ENCODE measurements around the gene ANXA11.
A peak's percentile ranks its signal among the peaks of the same experiment; 100 is the strongest.
"Not testable (repeated sequence)": the region's sequence is repeated elsewhere in the genome, so short reads cannot be mapped to it uniquely, and the experiment has no call there.

ANXA11 gene

DNA sequence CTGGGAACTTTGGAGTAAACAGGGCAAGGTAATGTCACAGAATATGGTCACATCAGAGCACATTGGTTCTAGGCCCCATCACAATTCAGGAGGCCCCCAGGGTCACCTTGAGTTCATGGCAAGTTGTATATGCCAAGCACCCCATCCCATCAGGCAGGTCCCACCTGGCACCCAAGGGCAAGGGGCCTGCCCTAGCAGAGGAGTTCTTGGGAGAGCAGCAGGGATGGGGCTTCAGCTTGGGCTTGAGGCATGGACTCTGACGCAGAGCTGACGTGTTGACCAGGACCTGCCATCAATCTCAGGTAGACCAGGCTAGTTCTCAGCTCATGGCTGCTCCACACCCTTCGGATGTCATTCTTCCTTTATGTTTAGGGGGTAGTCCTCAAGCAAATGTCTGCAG, 51.9 kb downstream of the ANXA11 start:
- TF ChIP-seq, protein P1, sequence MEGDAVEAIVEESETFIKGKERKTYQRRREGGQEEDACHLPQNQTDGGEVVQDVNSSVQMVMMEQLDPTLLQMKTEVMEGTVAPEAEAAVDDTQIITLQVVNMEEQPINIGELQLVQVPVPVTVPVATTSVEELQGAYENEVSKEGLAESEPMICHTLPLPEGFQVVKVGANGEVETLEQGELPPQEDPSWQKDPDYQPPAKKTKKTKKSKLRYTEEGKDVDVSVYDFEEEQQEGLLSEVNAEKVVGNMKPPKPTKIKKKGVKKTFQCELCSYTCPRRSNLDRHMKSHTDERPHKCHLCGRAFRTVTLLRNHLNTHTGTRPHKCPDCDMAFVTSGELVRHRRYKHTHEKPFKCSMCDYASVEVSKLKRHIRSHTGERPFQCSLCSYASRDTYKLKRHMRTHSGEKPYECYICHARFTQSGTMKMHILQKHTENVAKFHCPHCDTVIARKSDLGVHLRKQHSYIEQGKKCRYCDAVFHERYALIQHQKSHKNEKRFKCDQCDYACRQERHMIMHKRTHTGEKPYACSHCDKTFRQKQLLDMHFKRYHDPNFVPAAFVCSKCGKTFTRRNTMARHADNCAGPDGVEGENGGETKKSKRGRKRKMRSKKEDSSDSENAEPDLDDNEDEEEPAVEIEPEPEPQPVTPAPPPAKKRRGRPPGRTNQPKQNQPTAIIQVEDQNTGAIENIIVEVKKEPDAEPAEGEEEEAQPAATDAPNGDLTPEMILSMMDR (IDR thresholded peaks at IDR 0.05; ENCODE audit: low read depth, low read length, missing control alignments): no peak

DNA sequence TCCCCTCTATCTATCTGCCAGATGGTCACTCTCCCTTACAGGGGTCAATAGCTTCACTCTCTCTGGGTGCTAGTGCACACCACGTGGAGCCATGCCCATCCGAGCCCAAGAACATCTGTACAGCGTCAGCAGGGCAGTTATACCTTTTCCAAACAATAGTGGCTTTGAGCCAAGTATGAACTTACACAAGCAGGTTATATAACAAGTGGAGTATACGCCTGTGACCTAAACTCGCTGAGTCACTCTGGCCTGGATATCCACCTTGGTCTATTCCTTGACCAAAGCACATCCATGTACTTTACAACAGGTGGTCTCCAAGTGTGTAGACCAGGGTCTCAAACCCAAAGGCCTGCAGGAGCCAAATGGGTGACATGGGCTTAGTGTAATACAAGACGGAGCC, 52.5 kb downstream of the ANXA11 start:
- TF ChIP-seq, protein P1 (IDR thresholded peaks at IDR 0.05; ENCODE audit: low read depth, low read length, missing control alignments): no peak
- Histone ChIP-seq H3K27me3 (replicated peaks) (no peaks in the 10 kb centered on the region), H3K4me3 (ENCODE audit: low read depth, low read length) (no peak overlapping the region), H3K36me3 (replicated peaks) (peaks cover 67% of the 10 kb centered on the region), H3K27ac (no peak overlapping the region)
- no peak for DNase-seq
- in situ Hi-C loops (cut with HindIII; ENCODE audit: low pct_ligation_motif_present, low sequenced_read_pairs): no loop called here

More for the DNA sequence above, 51.9 kb downstream of the ANXA11 start:
- DNase-seq: no peak
- peaks cover 71% of the 10 kb centered on the region for H3K36me3 ChIP-seq (replicated peaks)
- in situ Hi-C loops (cut with HindIII; ENCODE audit: low pct_ligation_motif_present, low sequenced_read_pairs): no loop called here
- no peak overlapping the region for H3K27ac ChIP-seq
- H3K27me3 ChIP-seq (replicated peaks): no peaks in the 10 kb centered on the region
- H3K4me3 ChIP-seq (ENCODE audit: low read depth, low read length): no peak overlapping the region

DNA sequence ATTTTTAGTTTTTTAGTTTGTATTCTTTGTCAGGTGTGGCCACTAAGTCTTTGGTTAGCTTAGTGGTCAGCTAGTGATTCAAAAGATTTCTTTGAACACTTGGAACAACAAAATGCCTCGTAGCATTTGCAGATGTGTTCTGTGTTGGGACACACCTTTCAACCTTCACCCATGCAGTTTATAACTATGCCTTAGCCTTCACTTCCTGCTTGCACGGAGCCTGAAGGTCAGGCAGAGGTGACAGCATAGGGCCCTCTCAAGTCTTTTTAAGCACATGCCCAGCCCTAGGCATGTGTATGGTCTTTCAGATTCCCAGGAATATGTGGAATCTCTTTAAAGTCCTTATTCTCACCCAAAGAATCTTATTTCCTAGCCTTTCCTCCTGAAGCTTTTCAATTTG, 55.2 kb downstream of the ANXA11 start:
- H3K27me3 ChIP-seq (replicated peaks): no peaks in the 10 kb centered on the region
- TF ChIP-seq, protein P1 (IDR thresholded peaks at IDR 0.05; ENCODE audit: low read depth, low read length, missing control alignments): no peak
- no peak for DNase-seq
- no peak overlapping the region for H3K4me3 ChIP-seq (ENCODE audit: low read depth, low read length)
- in situ Hi-C loops (cut with HindIII; ENCODE audit: low pct_ligation_motif_present, low sequenced_read_pairs): no loop called here
- H3K36me3 ChIP-seq (replicated peaks): peaks cover 44% of the 10 kb centered on the region
- no peak overlapping the region for H3K27ac ChIP-seq

DNA sequence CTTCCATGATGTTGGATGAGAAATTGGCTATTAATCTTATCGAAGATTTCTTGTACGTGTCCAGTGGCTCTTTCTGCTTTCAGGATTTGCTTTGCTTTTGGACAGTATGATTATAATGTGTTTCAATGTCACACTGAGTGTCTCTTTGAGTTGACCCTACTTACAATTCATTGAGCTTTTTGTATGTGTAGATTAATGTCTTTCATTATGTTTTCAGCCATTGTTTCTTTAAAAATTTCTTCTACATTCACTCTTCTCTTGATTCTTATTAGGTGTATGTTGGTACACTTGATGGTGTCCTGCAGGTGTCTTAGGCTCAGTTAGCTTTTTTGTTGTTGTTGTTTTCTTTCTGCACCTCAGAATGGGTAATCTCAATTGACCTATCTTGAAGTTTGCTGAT, 56.2 kb downstream of the ANXA11 start:
- H3K27me3 ChIP-seq (replicated peaks): no peaks in the 10 kb centered on the region
- TF ChIP-seq, protein P1 (IDR thresholded peaks at IDR 0.05; ENCODE audit: low read depth, low read length, missing control alignments): no peak
- DNase-seq: no peak
- no peak overlapping the region for H3K4me3 ChIP-seq (ENCODE audit: low read depth, low read length)
- in situ Hi-C loops (cut with HindIII; ENCODE audit: low pct_ligation_motif_present, low sequenced_read_pairs): no loop called here
- no peak overlapping the region for H3K27ac ChIP-seq
- H3K36me3 ChIP-seq (replicated peaks): peaks cover 37% of the 10 kb centered on the region

DNA sequence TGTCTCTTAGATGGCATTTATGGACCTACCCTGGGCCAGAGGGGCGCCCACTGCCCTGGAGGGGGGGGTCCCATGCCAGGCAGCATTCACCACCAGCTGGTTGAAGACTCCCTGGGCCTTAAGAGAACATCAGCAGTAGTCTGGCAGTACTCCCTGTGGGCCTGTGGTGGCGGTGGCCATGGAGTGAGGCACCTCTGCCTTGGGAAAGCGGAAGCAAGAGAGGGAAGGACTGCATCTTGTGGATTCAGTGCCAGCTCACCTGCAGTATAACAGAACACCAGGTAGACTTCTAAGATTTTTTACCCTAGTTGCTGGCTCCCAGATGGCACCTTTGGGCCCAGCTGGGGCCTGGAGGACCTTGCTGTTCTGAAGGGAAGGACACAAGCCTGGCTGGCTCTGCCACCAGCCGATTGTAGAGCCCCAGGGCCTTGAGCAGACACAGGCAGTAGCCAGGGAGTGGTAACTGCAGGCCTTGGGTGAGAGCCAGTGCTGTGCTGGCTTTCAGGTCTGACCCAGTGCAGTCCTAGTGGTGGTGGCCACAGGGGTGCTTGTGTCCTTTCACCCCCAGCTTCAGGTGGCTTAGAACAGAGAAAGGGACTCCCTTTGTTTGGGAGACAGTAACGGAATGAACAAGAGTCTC, 57.1 kb downstream of the ANXA11 start:
- Histone ChIP-seq H3K36me3 (replicated peaks) (peaks cover 31% of the 10 kb centered on the region), H3K27me3 (replicated peaks) (no peaks in the 10 kb centered on the region), H3K4me3 (ENCODE audit: low read depth, low read length) (no peak overlapping the region), H3K27ac (no peak overlapping the region)
- DNase-seq: no peak
- TF ChIP-seq, protein P1 (IDR thresholded peaks at IDR 0.05; ENCODE audit: low read depth, low read length, missing control alignments): no peak
- in situ Hi-C loops (cut with HindIII; ENCODE audit: low pct_ligation_motif_present, low sequenced_read_pairs): no loop called here

DNA sequence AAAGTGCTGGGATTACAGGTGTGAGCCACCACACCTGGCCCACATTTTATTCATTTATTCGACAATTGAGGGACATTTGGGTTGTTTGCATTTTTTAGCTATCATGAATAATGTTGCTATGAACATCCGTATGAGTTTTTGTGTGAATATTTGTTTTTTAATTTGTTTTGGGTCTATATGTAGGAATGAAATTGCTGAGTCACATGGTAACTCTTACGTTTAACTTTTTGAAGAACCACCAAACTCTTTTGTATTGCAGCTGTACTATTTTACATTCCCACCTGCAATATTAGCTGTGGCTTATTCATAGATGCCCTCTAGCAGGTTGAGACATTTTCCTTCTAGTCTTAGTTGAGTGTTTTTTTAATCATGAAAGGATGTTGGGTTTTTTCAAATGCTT, 58.4 kb downstream of the ANXA11 start:
- TF ChIP-seq, protein P1 (IDR thresholded peaks at IDR 0.05; ENCODE audit: low read depth, low read length, missing control alignments): no peak
- no peak for DNase-seq
- Histone ChIP-seq H3K36me3 (replicated peaks) (peaks cover 19% of the 10 kb centered on the region), H3K27ac (no peak overlapping the region), H3K4me3 (ENCODE audit: low read depth, low read length) (no peak overlapping the region), H3K27me3 (replicated peaks) (no peaks in the 10 kb centered on the region)
- in situ Hi-C loops (cut with HindIII; ENCODE audit: low pct_ligation_motif_present, low sequenced_read_pairs): no loop called here

DNA sequence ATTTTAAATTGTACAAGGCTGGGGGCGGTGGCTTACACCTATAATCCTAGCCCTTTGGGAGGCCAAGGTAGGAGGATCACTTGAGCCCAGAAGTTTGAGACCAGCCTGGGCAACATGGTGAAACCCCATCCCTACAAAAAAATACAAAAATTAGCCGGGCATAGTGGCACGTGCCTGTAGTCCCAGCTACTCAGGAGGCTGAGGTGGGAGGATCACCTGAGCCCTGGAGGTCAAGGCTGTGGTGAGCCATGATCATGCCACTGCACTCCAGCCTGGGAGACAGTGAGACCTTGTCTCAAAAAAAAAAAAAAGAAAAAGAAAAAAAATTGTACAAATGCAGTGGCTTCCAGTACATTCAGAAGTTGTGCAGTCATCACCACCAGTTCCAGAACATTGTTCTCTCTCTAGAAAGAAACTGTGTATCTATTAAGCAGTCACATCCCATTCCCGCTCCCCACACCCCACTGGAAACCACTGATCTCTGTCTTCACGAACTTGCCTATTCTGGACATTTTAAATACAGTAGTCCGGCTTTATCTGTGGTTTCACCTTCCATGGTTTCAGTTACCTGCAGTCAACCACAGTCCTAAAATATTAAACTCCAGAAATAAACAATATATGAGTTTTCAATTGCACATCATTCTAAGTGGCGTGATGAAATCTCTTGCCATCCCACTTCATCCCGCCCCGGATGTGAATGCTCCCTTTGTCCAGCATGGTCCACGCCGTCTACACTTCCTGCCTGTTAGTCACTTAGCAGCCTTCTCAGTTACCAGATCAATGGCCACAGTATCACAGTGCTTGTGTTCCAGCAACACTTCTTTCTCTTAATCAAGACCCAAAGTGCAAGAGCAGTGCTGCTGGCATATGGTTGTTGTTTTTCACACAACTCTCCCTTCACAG, 59.7 kb downstream of the ANXA11 start:
- Histone ChIP-seq H3K27ac (peak overlapping the region; percentile 37), H3K36me3 (replicated peaks) (peaks cover 11% of the 10 kb centered on the region)
- peak; percentile 64 for DNase-seq
- H3K4me3 ChIP-seq (ENCODE audit: low read depth, low read length); H3K27me3 ChIP-seq (replicated peaks); in situ Hi-C loops (cut with HindIII; ENCODE audit: low pct_ligation_motif_present, low sequenced_read_pairs): not testable (repeated sequence)

All from brain microvascular endothelial cell (primary cell).